DOHH2 (cell line): ENCODE measurements around the gene AKAP5.

Experiments used
- H3F3A ChIP-seq: fragments of 200-600 bp; sonication (generic), shearing (Covaris generic); 2 replicates; pipeline ENCODE4 v1.6.0; 2016; ENCODE audit warnings: antibody characterized with exemption, mild to moderate bottlenecking; ENCODE audit not compliant: control insufficient read depth, insufficient read depth
- H3K27ac ChIP-seq: fragments of 200-600 bp; sonication (generic); 2 replicates; pipeline ENCODE4 v1.5.1; 2014; ENCODE audit warnings: low read depth, mild to moderate bottlenecking, low read length, moderate library complexity
- H3K27me3 ChIP-seq: fragments of 200-600 bp; sonication (generic); 2 replicates; pipeline ENCODE4 v1.6.1; 2014; ENCODE audit warnings: mild to moderate bottlenecking, low read length, mixed read lengths; ENCODE audit not compliant: control insufficient read depth
- H3K36me3 ChIP-seq: fragments of 200-600 bp; sonication (generic); 2 replicates; pipeline ENCODE4 v1.6.1; 2014; ENCODE audit warnings: mild to moderate bottlenecking, low read length, moderate library complexity, mixed read lengths; ENCODE audit not compliant: control insufficient read depth
- H3K4me1 ChIP-seq: fragments of 200-600 bp; sonication (generic); 2 replicates; pipeline ENCODE4 v1.6.1; 2014; ENCODE audit warnings: mild to moderate bottlenecking, low read length, mixed read lengths; ENCODE audit not compliant: control insufficient read depth
- H3K4me2 ChIP-seq: fragments of 200-600 bp; sonication (generic); 2 replicates; pipeline ENCODE4 v1.6.0; 2014; ENCODE audit warnings: mild to moderate bottlenecking, low read length, moderate library complexity
- H3K4me3 ChIP-seq: fragments of 200-600 bp; sonication (generic); 2 replicates; pipeline ENCODE4 v1.5.1; 2014; ENCODE audit warnings: mild to moderate bottlenecking, low read length, mixed read lengths
- H3K79me2 ChIP-seq: fragments of 200-600 bp; sonication (generic); 2 replicates; pipeline ENCODE4 v1.6.1; 2014; ENCODE audit warnings: mild to moderate bottlenecking, low read length, mixed read lengths; ENCODE audit not compliant: control insufficient read depth
- H3K9me2 ChIP-seq: fragments of 200-600 bp; sonication (generic); replicated peaks from 2 replicates; pipeline ENCODE4 v1.6.1; 2014; ENCODE audit warnings: mild to moderate bottlenecking, low read length, mixed read lengths; ENCODE audit not compliant: control insufficient read depth
- H3K9me3 ChIP-seq: fragments of 200-600 bp; sonication (generic); 2 replicates; pipeline ENCODE4 v1.6.1; 2014; ENCODE audit warnings: antibody characterized with exemption, low read length, mixed read lengths; ENCODE audit not compliant: control insufficient read depth, insufficient read depth
- H4K20me1 ChIP-seq: fragments of 200-600 bp; sonication (generic); 2 replicates; pipeline ENCODE4 v1.6.0; 2014; ENCODE audit warnings: low read depth, mild to moderate bottlenecking, antibody characterized with exemption, low read length, moderate library complexity; ENCODE audit not compliant: control insufficient read depth, insufficient read depth
- EZH2phosphoT487 ChIP-seq: fragments of 200-600 bp; sonication (generic); IDR thresholded peaks from 2 replicates; pipeline ENCODE4 v1.6.1; 2017; ENCODE audit warnings: borderline replicate concordance, mild to moderate bottlenecking, antibody characterized with exemption, low read length, moderate library complexity, mixed read lengths
- TF ChIP-seq, protein P1 (sequence below): fragments of 200-600 bp; sonication (generic); IDR thresholded peaks from one replicate; pipeline ENCODE4 v1.5.1; 2014; ENCODE audit warnings: antibody characterized with exemption, mild to moderate bottlenecking, low read depth, low read length; ENCODE audit not compliant: poor library complexity, severe bottlenecking

The AKAP5 gene

DNA sequence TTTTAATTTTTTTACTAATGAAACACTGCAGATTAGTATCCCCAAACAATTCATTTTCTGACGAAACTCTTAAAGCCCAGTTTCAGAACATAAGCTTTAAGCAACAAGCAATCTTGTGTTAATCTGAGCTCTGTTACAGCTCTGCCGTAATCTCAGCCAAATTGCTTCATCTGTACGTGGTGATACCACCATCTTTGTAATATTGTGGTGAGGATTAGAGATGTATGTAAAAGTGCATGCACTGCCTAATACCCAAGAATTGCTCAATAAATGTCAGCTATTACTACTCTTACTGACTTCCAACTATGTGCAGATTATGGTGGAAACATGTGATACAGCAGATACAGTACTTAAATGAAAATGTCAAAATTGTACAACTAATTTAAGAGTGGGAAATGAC lies 1.8 kb downstream of the AKAP5 start:
- Histone ChIP-seq H3F3A (peaks cover 34% of the 10 kb centered on the region), H3K79me2 (no peaks in the 10 kb centered on the region), H3K9me3 (no peaks in the 10 kb centered on the region), H3K4me3 (no peak overlapping the region), H4K20me1 (peaks cover 4% of the 10 kb centered on the region; the same call in 1 of the 2 replicates), H3K4me1 (peaks cover 49% of the 10 kb centered on the region), H3K36me3 (peaks cover 8% of the 10 kb centered on the region), H3K27me3 (peaks cover 18% of the 10 kb centered on the region), H3K9me2 (no peaks in the 10 kb centered on the region), H3K27ac (no peak overlapping the region), H3K4me2 (no peak overlapping the region)
- TF ChIP-seq EZH2phosphoT487 = no peak
- TF ChIP-seq, protein P1, sequence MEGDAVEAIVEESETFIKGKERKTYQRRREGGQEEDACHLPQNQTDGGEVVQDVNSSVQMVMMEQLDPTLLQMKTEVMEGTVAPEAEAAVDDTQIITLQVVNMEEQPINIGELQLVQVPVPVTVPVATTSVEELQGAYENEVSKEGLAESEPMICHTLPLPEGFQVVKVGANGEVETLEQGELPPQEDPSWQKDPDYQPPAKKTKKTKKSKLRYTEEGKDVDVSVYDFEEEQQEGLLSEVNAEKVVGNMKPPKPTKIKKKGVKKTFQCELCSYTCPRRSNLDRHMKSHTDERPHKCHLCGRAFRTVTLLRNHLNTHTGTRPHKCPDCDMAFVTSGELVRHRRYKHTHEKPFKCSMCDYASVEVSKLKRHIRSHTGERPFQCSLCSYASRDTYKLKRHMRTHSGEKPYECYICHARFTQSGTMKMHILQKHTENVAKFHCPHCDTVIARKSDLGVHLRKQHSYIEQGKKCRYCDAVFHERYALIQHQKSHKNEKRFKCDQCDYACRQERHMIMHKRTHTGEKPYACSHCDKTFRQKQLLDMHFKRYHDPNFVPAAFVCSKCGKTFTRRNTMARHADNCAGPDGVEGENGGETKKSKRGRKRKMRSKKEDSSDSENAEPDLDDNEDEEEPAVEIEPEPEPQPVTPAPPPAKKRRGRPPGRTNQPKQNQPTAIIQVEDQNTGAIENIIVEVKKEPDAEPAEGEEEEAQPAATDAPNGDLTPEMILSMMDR = no peak

DNA sequence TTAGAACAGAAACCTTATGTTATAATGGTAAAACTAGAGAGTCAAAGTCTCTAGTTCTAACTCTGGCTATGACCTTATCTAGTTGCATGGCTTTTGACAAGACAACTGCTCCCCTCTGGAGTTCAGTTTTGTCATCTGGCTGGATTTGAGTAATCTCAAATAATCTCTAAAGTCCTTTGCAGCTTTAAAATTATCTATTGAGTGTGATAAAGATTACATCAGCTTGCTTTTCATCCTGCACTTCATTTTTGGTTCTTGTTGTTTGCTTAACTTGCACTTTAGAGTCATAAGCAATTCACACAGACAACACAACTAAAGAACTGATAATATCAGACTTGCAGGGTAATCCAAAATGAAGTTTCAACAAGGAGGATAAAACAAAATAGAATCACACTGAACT lies 2.3 kb downstream of the AKAP5 start:
- peaks cover 45% of the 10 kb centered on the region for H3K4me1 ChIP-seq
- no peak overlapping the region for H3K27ac ChIP-seq
- peaks cover 4% of the 10 kb centered on the region; the same call in 1 of the 2 replicates for H4K20me1 ChIP-seq
- no peaks in the 10 kb centered on the region for H3K79me2 ChIP-seq
- no peak overlapping the region for H3K4me3 ChIP-seq
- H3K4me2 ChIP-seq = no peak overlapping the region
- H3K27me3 ChIP-seq = peaks cover 18% of the 10 kb centered on the region
- H3K9me2 ChIP-seq = no peaks in the 10 kb centered on the region
- peaks cover 3% of the 10 kb centered on the region for H3K36me3 ChIP-seq
- no peaks in the 10 kb centered on the region for H3K9me3 ChIP-seq
- TF ChIP-seq, protein P1 = no peak
- TF ChIP-seq EZH2phosphoT487 = no peak
- H3F3A ChIP-seq = peaks cover 37% of the 10 kb centered on the region

DNA sequence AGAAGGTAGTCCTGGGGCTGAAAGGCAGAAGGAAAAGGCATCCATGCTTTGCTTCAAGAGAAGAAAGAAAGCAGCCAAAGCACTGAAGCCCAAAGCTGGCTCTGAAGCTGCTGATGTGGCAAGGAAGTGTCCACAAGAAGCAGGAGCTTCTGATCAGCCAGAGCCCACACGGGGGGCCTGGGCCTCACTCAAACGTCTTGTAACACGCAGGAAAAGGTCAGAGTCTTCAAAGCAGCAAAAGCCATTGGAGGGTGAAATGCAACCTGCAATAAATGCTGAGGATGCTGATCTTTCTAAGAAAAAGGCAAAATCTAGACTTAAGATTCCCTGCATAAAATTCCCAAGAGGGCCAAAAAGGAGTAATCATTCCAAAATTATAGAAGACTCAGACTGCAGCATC lies 3.2 kb downstream of the AKAP5 start:
- H4K20me1 ChIP-seq = peaks cover 4% of the 10 kb centered on the region; the same call in 1 of the 2 replicates
- H3K9me2 ChIP-seq = no peaks in the 10 kb centered on the region
- no peaks in the 10 kb centered on the region for H3K9me3 ChIP-seq
- peaks cover 38% of the 10 kb centered on the region for H3F3A ChIP-seq
- H3K79me2 ChIP-seq = no peaks in the 10 kb centered on the region
- no peak overlapping the region for H3K27ac ChIP-seq
- H3K27me3 ChIP-seq = peaks cover 18% of the 10 kb centered on the region
- no peak overlapping the region for H3K4me2 ChIP-seq
- TF ChIP-seq EZH2phosphoT487 = no peak
- TF ChIP-seq, protein P1 = no peak
- no peak overlapping the region for H3K4me3 ChIP-seq
- H3K4me1 ChIP-seq = peaks cover 36% of the 10 kb centered on the region
- no peaks in the 10 kb centered on the region for H3K36me3 ChIP-seq
